H1 (cell line): ENCODE results near the gene DHRS2. TPM values are rescaled to one million over a fixed set of nuclear protein-coding genes. Genes with fewer than 3 reads are reported as not detected.

Source experiments
- CTCF ChIA-PET: fragments of 300-600 bp; sonication (Branson Sonifier 250); formaldehyde crosslinking; loops from one replicate; lab custom pipeline; 2021; ENCODE audit not compliant: partially characterized antibody; lab: Charles Lee
- POLR2A ChIA-PET: fragments of 300-600 bp; sonication (Branson Sonifier 250); formaldehyde crosslinking; loops from one replicate; lab custom pipeline; 2021; ENCODE audit warnings: inconsistent platforms; ENCODE audit not compliant: partially characterized antibody; lab: Charles Lee
- DNase-seq, 2 experiments: peaks; one replicate each; pipeline versions ENCODE4 v3.0.0 to v3.0.0-alpha.2; 2010 to 2022; ENCODE audit warnings: low spot score in 2 of 2, low read depth in 1 of 2, mixed read lengths in 1 of 2
- FAIRE-seq: peaks from 2 replicates; lab custom pipeline; 2011; peaks lifted over from hg19 to GRCh38; lab: Jason Lieb, UNC
- H2AFZ ChIP-seq: 2 replicates; pipeline ENCODE4 v1.8.1; 2012; ENCODE audit warnings: low read length, inconsistent platforms
- H2AK5ac ChIP-seq: 2 replicates; pipeline ENCODE4 v1.6.1; 2013; ENCODE audit warnings: low read depth, low read length
- H2BK120ac ChIP-seq: replicated peaks from 2 replicates; pipeline ENCODE3; 2013; ENCODE audit warnings: low read depth, low read length, inconsistent platforms
- H2BK12ac ChIP-seq: 2 replicates; pipeline ENCODE4 v1.6.1; 2013; ENCODE audit warnings: low read depth, low read length
- H2BK15ac ChIP-seq: 2 replicates; pipeline ENCODE4 v1.6.1; 2013; ENCODE audit warnings: low read length
- H2BK20ac ChIP-seq: 2 replicates; pipeline ENCODE4 v1.6.1; 2013; ENCODE audit warnings: low read length
- H2BK5ac ChIP-seq: 2 replicates; pipeline ENCODE4 v1.6.1; 2013; ENCODE audit warnings: low read depth, low read length
- H3K14ac ChIP-seq: 2 replicates; pipeline ENCODE4 v1.6.1; 2013; ENCODE audit warnings: inconsistent platforms; ENCODE audit not compliant: insufficient read length
- H3K18ac ChIP-seq: 2 replicates; pipeline ENCODE4 v1.6.1; 2013; ENCODE audit warnings: low read length; ENCODE audit errors: extremely low read depth
- H3K23ac ChIP-seq: 2 replicates; pipeline ENCODE4 v1.6.1; 2013; ENCODE audit warnings: inconsistent platforms; ENCODE audit not compliant: insufficient read length
- H3K23me2 ChIP-seq: 2 replicates; pipeline ENCODE4 v1.6.1; 2013; ENCODE audit warnings: low read depth, low read length
- H3K27ac ChIP-seq: 2 replicates; pipeline ENCODE4 v1.6.1; 2011; ENCODE audit warnings: low read depth, low read length, inconsistent platforms
- H3K27me3 ChIP-seq, 4 experiments: replicated peaks in 1 of 4; 1 replicate in 1 of 4; 2 replicates in 3 of 4; pipeline versions ENCODE4 v1.6.1 to v1.8.1; 2011 to 2013; ENCODE audit warnings: low read length in 3 of 4, mild to moderate bottlenecking in 3 of 4, inconsistent platforms in 2 of 4, mixed read lengths in 2 of 4, moderate library complexity in 1 of 4; ENCODE audit not compliant: control insufficient read depth in 3 of 4, insufficient read depth in 3 of 4; ENCODE audit errors: extremely low read depth in 1 of 4
- H3K36me3 ChIP-seq, 4 experiments: 2 replicates each; pipeline versions ENCODE4 v1.6.1 to v1.8.1; 2011 to 2013; ENCODE audit warnings: mild to moderate bottlenecking in 4 of 4, low read length in 3 of 4, moderate library complexity in 2 of 4, control low read depth in 1 of 4, inconsistent platforms in 1 of 4; ENCODE audit not compliant: insufficient read depth in 4 of 4, control insufficient read depth in 2 of 4
- H3K4ac ChIP-seq: replicated peaks from 2 replicates; pipeline ENCODE3; 2013; ENCODE audit warnings: low read length, low read depth, mixed read lengths, inconsistent platforms; ENCODE audit not compliant: insufficient read length
- H3K4me1 ChIP-seq, 4 experiments: replicated peaks in 1 of 4; 1 replicate in 1 of 4; 2 replicates in 3 of 4; pipeline versions ENCODE4 v1.6.1 to v1.8.1; 2011 to 2013; ENCODE audit warnings: low read length in 3 of 4, inconsistent platforms in 2 of 4, mixed read lengths in 1 of 4; ENCODE audit not compliant: insufficient read depth in 4 of 4, control insufficient read depth in 3 of 4
- H3K4me2 ChIP-seq, 2 experiments: 2 replicates each; pipeline versions ENCODE4 v1.6.1 to v1.8.1; 2011 to 2013; ENCODE audit warnings: low read depth in 2 of 2, low read length in 2 of 2, control low read depth in 1 of 2, inconsistent platforms in 1 of 2, mild to moderate bottlenecking in 1 of 2; ENCODE audit not compliant: insufficient read depth in 1 of 2
- H3K4me3 ChIP-seq, 4 experiments: fragments of 200-600, 300-600 bp in 1 of 4; sonication (generic), shearing (Covaris generic), sonication (Bioruptor Twin) in 1 of 4; 2 replicates each; pipeline versions ENCODE4 v1.5.1 to v1.8.1; 2011 to 2016; ENCODE audit warnings: low read length in 4 of 4, low read depth in 3 of 4, control low read depth in 2 of 4, inconsistent platforms in 2 of 4, mild to moderate bottlenecking in 2 of 4, mixed read lengths in 1 of 4, moderate library complexity in 1 of 4; ENCODE audit not compliant: insufficient read depth in 2 of 4; ENCODE audit errors: extremely low read depth in 1 of 4
- H3K56ac ChIP-seq: replicated peaks from 2 replicates; pipeline ENCODE3; 2013; ENCODE audit warnings: low read depth, mild to moderate bottlenecking, mixed read lengths, low read length, inconsistent platforms; ENCODE audit not compliant: insufficient read length
- H3K79me1 ChIP-seq: 2 replicates; pipeline ENCODE4 v1.6.1; 2013; ENCODE audit warnings: low read depth, low read length, control low read depth
- H3K79me2 ChIP-seq, 2 experiments: 2 replicates each; pipeline versions ENCODE4 v1.6.1 to v1.8.1; 2012 to 2013; ENCODE audit warnings: low read length in 2 of 2, mild to moderate bottlenecking in 2 of 2, inconsistent platforms in 1 of 2; ENCODE audit not compliant: insufficient read depth in 2 of 2, control insufficient read depth in 1 of 2
- H3K9ac ChIP-seq, 4 experiments: replicated peaks in 1 of 4; 1 replicate in 1 of 4; 2 replicates in 3 of 4; pipeline versions ENCODE4 v1.6.1 to v1.8.1; 2011 to 2013; ENCODE audit warnings: low read depth in 3 of 4, low read length in 3 of 4, control low read depth in 2 of 4, mild to moderate bottlenecking in 2 of 4, moderate library complexity in 2 of 4, inconsistent platforms in 1 of 4; ENCODE audit errors: extremely low read depth in 1 of 4
- H3K9me3 ChIP-seq, 2 experiments: 2 replicates each; pipeline versions ENCODE4 v1.6.1 to v1.8.1; 2012 to 2013; ENCODE audit warnings: mild to moderate bottlenecking in 2 of 2, moderate library complexity in 2 of 2, control low read depth in 1 of 2, inconsistent platforms in 1 of 2, low read depth in 1 of 2, low read length in 1 of 2, mixed read lengths in 1 of 2; ENCODE audit not compliant: insufficient read depth in 2 of 2
- H4K20me1 ChIP-seq, 2 experiments: replicated peaks in 1 of 2; 2 replicates each; pipeline versions ENCODE3 to v1.8.1; 2011 to 2013; ENCODE audit warnings: inconsistent platforms in 2 of 2, low read length in 2 of 2, mild to moderate bottlenecking in 1 of 2; ENCODE audit not compliant: insufficient read depth in 2 of 2, control insufficient read depth in 1 of 2
- H4K5ac ChIP-seq: 2 replicates; pipeline ENCODE4 v1.6.1; 2013; ENCODE audit warnings: low read length, low read depth, mixed read lengths, inconsistent platforms; ENCODE audit not compliant: insufficient read length
- H4K8ac ChIP-seq: 2 replicates; pipeline ENCODE4 v1.8.0; 2013; ENCODE audit warnings: mild to moderate bottlenecking, moderate library complexity, low read length, inconsistent platforms; ENCODE audit not compliant: insufficient read depth; ENCODE audit errors: extremely low read depth
- H4K91ac ChIP-seq: replicated peaks from 2 replicates; pipeline ENCODE3; 2013; ENCODE audit warnings: low read length, mixed read lengths, inconsistent platforms; ENCODE audit not compliant: insufficient read length
- BCL11A ChIP-seq, 2 experiments: IDR thresholded peaks; one replicate each; pipeline ENCODE4 v1.6.1; 2011; ENCODE audit warnings: low read depth in 2 of 2, low read length in 2 of 2, mild to moderate bottlenecking in 2 of 2
- CBX5 ChIP-seq: fragments of 300-800, 300-1000 bp; sonication (generic); IDR thresholded peaks from 2 replicates; pipeline ENCODE4 v1.7.1; 2016; ENCODE audit warnings: antibody characterized with exemption, low read length, low read depth
- CBX8 ChIP-seq: fragments of 300-800, 300-1000 bp; sonication (generic); IDR thresholded peaks from 2 replicates; pipeline ENCODE4 v1.7.1; 2016; ENCODE audit warnings: low read depth, low read length, borderline replicate concordance
- CHD1 ChIP-seq: IDR thresholded peaks from 2 replicates; pipeline ENCODE4 v1.6.1; 2012; ENCODE audit warnings: low read depth, low read length, improper control_type of control experiment
- FOSL1 ChIP-seq: IDR thresholded peaks from 2 replicates; pipeline ENCODE4 v1.6.1; 2011; ENCODE audit warnings: mild to moderate bottlenecking, low read depth, low read length, moderate library complexity; ENCODE audit not compliant: insufficient read depth
- HDAC6 ChIP-seq: IDR thresholded peaks from one replicate; pipeline ENCODE4 v1.7.1; 2012; ENCODE audit warnings: low read depth, mild to moderate bottlenecking, inconsistent platforms, low read length, moderate library complexity
- JUND ChIP-seq: IDR thresholded peaks from 2 replicates; pipeline ENCODE4 v1.6.1; 2011; ENCODE audit warnings: mild to moderate bottlenecking, improper control_type of control experiment, low read length
- MAX ChIP-seq: IDR thresholded peaks from 2 replicates; pipeline ENCODE4 v1.6.1; 2012; ENCODE audit warnings: inconsistent platforms
- POU5F1 ChIP-seq: IDR thresholded peaks from 2 replicates; pipeline ENCODE4 v1.6.1; 2011; ENCODE audit warnings: low read depth, mild to moderate bottlenecking, low read length, moderate library complexity
- RAD21 ChIP-seq, 2 experiments: IDR thresholded peaks in 1 of 2; conservative IDR thresholded peaks in 1 of 2; 2 replicates each; pipeline ENCODE4 v1.6.1; 2011; ENCODE audit warnings: low read depth in 2 of 2, low read length in 2 of 2, improper control_type of control experiment in 1 of 2, inconsistent platforms in 1 of 2, mild to moderate bottlenecking in 1 of 2, moderate library complexity in 1 of 2
- WGBS, 2 experiments: shearing (Covaris generic) in 1 of 2; methylation state at CpG; one replicate each; pipeline versions ENCODE4 v1.1.6 to v1.1.7; 2013 to 2015; ENCODE audit warnings: low lambda C conversion rate in 2 of 2, mixed read lengths in 2 of 2, inconsistent platforms in 1 of 2, low coverage in 1 of 2, missing lambda C conversion rate in 1 of 2; ENCODE audit not compliant: insufficient replicate concordance in 2 of 2, insufficient coverage in 1 of 2, insufficient read length in 1 of 2; ENCODE audit errors: extremely low coverage in 1 of 2, missing lambda C conversion rate in 1 of 2; 5-methylcytosine and 5-hydroxymethylcytosine counted together
- polyA plus RNA-seq, 7 experiments: library from polyadenylated mRNA; depleted of rRNA in 3 of 7; stranded (reverse) in 5 of 7; unstranded in 2 of 7; fragments of >200 nt in 5 of 7; fragments of 200-250 nt in 2 of 7; gene quantifications; 1 replicate in 5 of 7; 2 replicates in 1 of 7; 4 replicates in 1 of 7; pipeline versions ENCODE4 v1.2.1 to v1.2.3, GENCODE V29; 2011 to 2013; ENCODE audit warnings: missing spikeins in 2 of 7, mixed read lengths in 2 of 7
- total RNA-seq: library from RNA; stranded (reverse); fragmentation: NEBNext Ultra II Directional; extraction: Animal tissue kit (Norgen Biotek cat#: 25700); gene quantifications from 2 replicates; pipeline ENCODE4 v1.2.1, GENCODE V29; 2021

The DHRS2 gene
- total and polyA plus RNA-seq, 2 of the 8 experiments (the other 6 are each of a cell fraction or from before 2014, with no cell fraction given): 1.1 to 3.5 TPM

- H2BK12ac ChIP-seq: no peak overlapping the region
- no peak overlapping the region for H3K23ac ChIP-seq
- POLR2A ChIA-PET: interaction anchor here (0.6 kb wide), 1 partner anchor 17 kb away, joined by 3 read pairs; no protein-coding TSS in a partner anchor
- no peak overlapping the region for H2AK5ac ChIP-seq
- TF ChIP-seq JUND (no peak), MAX (no peak), CBX8 (no peak), RAD21 (IDR thresholded peaks at IDR 0.05 in 1 of 2, conservative IDR thresholded peaks at IDR 0.05 in 1 of 2; ENCODE audit: low read depth in 2 of 2, low read length in 2 of 2) (no peak), FOSL1 (no peak), POU5F1 (no peak), HDAC6 (no peak), BCL11A (IDR thresholded peaks at IDR 0.05; ENCODE audit: low read depth in 2 of 2, low read length in 2 of 2) (no peak), CHD1 (no peak), CBX5 (no peak)
- H3K79me1 ChIP-seq: no peaks in the 10 kb centered on the region
- H3K9me3 ChIP-seq: no peaks in the 10 kb centered on the region; a peak in 1 of 4 replicates
- H3K4me3 ChIP-seq: no peak overlapping the region
- WGBS, 2 experiments: 80% methylated on average over 1 of the region's 1 CpG; no CpG with 5 or more reads in 1 of the 2 experiments
- no peak overlapping the region for H3K4me2 ChIP-seq
- no peak overlapping the region for H3K9ac ChIP-seq
- no peak overlapping the region for H3K14ac ChIP-seq
- no peaks in the 10 kb centered on the region for H3K4me1 ChIP-seq
- no peak overlapping the region for H4K8ac ChIP-seq
- DNase-seq: no peak
- H3K56ac ChIP-seq: no peak overlapping the region
- H2BK5ac ChIP-seq: no peak overlapping the region
- H2BK20ac ChIP-seq: no peak overlapping the region
- H3K27ac ChIP-seq: no peak overlapping the region
- no peaks in the 10 kb centered on the region for H3K79me2 ChIP-seq
- H2AFZ ChIP-seq: no peak overlapping the region
- CTCF ChIA-PET: interaction anchor here (0.9 to 2.0 kb wide), 6 partner anchors 12 to 328 kb away, joined by 4 to 13 read pairs (median 4); no protein-coding TSS in a partner anchor
- H3K4ac ChIP-seq: no peak overlapping the region
- no peaks in the 10 kb centered on the region for H3K36me3 ChIP-seq
- no peak overlapping the region for H4K5ac ChIP-seq
- no peak overlapping the region for H2BK120ac ChIP-seq
- no peaks in the 10 kb centered on the region for H4K20me1 ChIP-seq
- H3K27me3 ChIP-seq: no peaks in the 10 kb centered on the region
- FAIRE-seq: no peak
- H3K23me2 ChIP-seq: no peaks in the 10 kb centered on the region; the same call in 1 of the 2 replicates
- no peak overlapping the region for H2BK15ac ChIP-seq
- peak overlapping the region; percentile 56 for H4K91ac ChIP-seq
- no peak overlapping the region for H3K18ac ChIP-seq
These were observed 34.4 kb upstream of the DHRS2 start for GRCh38 chr14:23601845-23602180.
